GM12892 (cell line): ENCODE measurements around the gene ABCB11.

Experiments used
- POLR2A ChIP-seq: IDR thresholded peaks from 2 replicates; pipeline ENCODE4 v1.6.1; 2011; ENCODE audit warnings: low read depth, low read length, control low read depth
- POLR2AphosphoS5 ChIP-seq: IDR thresholded peaks from 2 replicates; pipeline ENCODE4 v1.6.1; 2011; ENCODE audit warnings: low read depth, low read length, control low read depth

GRCh38 chr2:168993538-168993937 lies 37.6 kb downstream of the ABCB11 start:
- no peak for TF ChIP-seq POLR2A
- no peak for TF ChIP-seq POLR2AphosphoS5
